RPMI7951 (cell line): ENCODE data around the gene MYRIP. TPM values are rescaled to one million over a fixed set of nuclear protein-coding genes. Genes with fewer than 3 reads are reported as not detected.
A peak's percentile ranks its signal among the peaks of the same experiment; 100 is the strongest.
"Not testable (repeated sequence)": the region's sequence is repeated elsewhere in the genome, so short reads cannot be mapped to it uniquely, and the experiment has no call there.

ENCODE experiments used
- DNase-seq: peaks from one replicate; pipeline ENCODE4 v3.0.0-alpha.2; 2012; ENCODE audit warnings: low read depth
- total RNA-seq: library from RNA; depleted of rRNA; stranded (reverse); fragments of >200 nt; shearing (Covaris generic); gene quantifications from 2 replicates; pipeline ENCODE4 v1.2.3, GENCODE V29; 2014

The MYRIP gene
- total RNA-seq, 1 experiment from 2014 or later, result not detected

GRCh38 chr3:40037582-40037981 is 228.2 kb downstream of the MYRIP start:
- no peak for DNase-seq

GRCh38 chr3:40042752-40043443 is 233.5 kb downstream of the MYRIP start:
- no peak for DNase-seq

GRCh38 chr3:40043444-40043755 is 234.0 kb downstream of the MYRIP start:
- DNase-seq, result peak; percentile 19

- peak; percentile 51 for DNase-seq
Observed at GRCh38 chr3:40044487-40044886, 235.1 kb downstream of the MYRIP start.

- DNase-seq, result no peak
Observed at GRCh38 chr3:40045051-40045450, 235.6 kb downstream of the MYRIP start.

GRCh38 chr3:40046149-40046548 is 236.7 kb downstream of the MYRIP start:
- DNase-seq, result no peak

GRCh38 chr3:40047406-40047805 is 238.0 kb downstream of the MYRIP start:
- no peak for DNase-seq

GRCh38 chr3:40053663-40054062 is 244.3 kb downstream of the MYRIP start:
- DNase-seq, result no peak

- no peak for DNase-seq
Observed at GRCh38 chr3:40054568-40055222, 245.3 kb downstream of the MYRIP start.

- no peak for DNase-seq
Observed at GRCh38 chr3:40055361-40055760, 246.0 kb downstream of the MYRIP start.

- DNase-seq, result no peak
Observed at GRCh38 chr3:40055956-40056355, 246.5 kb downstream of the MYRIP start.

- no peak for DNase-seq
Observed at GRCh38 chr3:40057077-40057476, 247.7 kb downstream of the MYRIP start.

- DNase-seq, result no peak
Observed at GRCh38 chr3:40057786-40058185, 248.4 kb downstream of the MYRIP start.

GRCh38 chr3:40068636-40069035 is 259.2 kb downstream of the MYRIP start:
- no peak for DNase-seq

GRCh38 chr3:40070816-40071215 is 261.4 kb downstream of the MYRIP start:
- DNase-seq, result no peak

GRCh38 chr3:40071683-40072238 is 262.4 kb downstream of the MYRIP start:
- no peak for DNase-seq

- no peak for DNase-seq
Observed at GRCh38 chr3:40073310-40074007, 264.1 kb downstream of the MYRIP start.

GRCh38 chr3:40077139-40077538 is 267.7 kb downstream of the MYRIP start:
- DNase-seq, result not testable (repeated sequence)

GRCh38 chr3:40077828-40078492 is 268.6 kb downstream of the MYRIP start:
- DNase-seq, result not testable (repeated sequence)

GRCh38 chr3:40078590-40078989 is 269.2 kb downstream of the MYRIP start:
- no peak for DNase-seq

- no peak for DNase-seq
Observed at GRCh38 chr3:40079203-40079846, 269.9 kb downstream of the MYRIP start.

- DNase-seq, result no peak
Observed at GRCh38 chr3:40079847-40080240, 270.4 kb downstream of the MYRIP start.
